NCI-H1436 (cell line): ENCODE results near the gene KDM4B.

Experiments used
- DNase-seq: peaks from one replicate; lab custom pipeline; 2025; lab: John Stamatoyannopoulos, UW

The KDM4B gene

DNA sequence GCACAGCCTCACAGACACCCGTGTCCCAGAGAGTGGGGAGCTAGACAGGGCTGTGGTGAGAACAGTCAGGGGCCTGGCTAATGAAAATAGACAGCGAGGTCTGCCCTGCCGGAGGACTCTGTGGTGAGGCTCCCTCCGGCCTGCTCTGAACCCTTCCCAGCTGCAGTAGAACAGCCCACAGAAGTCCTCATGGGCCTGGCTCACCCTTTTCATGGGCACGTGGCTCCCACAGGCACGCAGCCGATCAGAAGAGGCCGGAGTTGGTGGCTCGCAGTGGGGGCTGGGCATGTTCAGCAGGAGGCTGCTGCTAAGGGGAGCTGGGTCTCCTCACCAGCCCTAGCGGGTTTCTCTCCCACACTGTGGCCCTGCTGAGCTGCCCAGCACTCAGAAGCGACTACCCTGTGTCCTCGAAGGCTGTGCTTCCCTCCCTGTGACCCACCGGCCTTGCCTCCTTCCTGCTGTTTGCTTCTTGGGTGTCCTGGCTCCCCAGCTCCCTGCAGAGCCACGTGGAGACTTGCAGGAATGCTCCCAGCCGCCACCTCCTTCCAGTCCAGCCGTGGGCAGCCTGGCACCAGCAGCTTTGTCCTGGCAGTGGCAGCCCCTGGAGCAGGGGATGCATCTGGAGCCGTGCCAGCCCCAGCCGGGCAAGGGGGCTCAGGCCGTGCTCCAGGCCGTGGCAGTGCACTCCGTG, 138.7 kb downstream of the KDM4B start:
- no peak for DNase-seq

DNA sequence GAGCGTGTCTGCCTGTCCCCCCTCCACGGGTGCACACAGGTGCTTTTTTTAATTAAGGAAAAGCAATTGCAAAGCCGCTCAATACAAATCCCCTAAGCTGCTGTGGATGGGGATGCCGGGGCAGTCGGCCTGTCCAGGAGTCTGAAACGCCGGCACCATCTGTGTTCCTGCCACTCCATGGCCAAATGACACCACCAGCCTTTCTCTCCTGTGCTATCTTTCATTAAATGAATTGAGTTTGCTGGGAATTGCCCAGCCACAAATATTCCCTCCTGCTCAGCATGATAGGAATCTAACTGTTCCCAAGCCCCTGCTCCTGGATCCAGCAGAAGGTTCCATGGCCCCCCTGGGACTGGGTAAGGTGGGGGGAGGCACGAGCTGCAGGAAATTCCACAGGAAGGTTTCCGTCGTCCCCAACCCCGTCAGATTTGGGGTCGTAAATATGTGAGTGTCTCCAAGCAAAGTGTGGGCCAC, 139.2 kb downstream of the KDM4B start:
- DNase-seq, result no peak

- no peak for DNase-seq
These were observed 140.0 kb downstream of the KDM4B start for GRCh38 chr19:5108866-5109265.

DNA sequence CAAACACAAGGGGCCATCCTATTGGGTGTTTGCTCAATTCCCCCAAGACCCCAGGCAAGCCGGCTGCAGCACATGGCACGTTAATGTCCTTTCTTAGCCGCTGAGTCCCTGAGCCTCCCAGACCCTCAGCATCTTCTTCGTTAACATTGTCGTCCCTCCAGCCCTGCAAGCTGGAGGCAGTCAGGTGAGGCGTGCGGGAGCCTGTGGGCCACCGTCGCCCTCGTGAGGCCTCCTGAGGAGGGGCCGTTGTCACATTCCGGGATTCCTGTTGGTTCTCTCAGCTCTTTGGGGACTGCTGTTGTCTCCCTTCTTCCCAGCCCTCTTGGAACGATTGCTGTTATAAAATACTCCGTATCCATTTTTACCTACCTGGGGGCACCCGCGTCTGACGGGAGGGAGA, 140.6 kb downstream of the KDM4B start:
- DNase-seq, result no peak

DNA sequence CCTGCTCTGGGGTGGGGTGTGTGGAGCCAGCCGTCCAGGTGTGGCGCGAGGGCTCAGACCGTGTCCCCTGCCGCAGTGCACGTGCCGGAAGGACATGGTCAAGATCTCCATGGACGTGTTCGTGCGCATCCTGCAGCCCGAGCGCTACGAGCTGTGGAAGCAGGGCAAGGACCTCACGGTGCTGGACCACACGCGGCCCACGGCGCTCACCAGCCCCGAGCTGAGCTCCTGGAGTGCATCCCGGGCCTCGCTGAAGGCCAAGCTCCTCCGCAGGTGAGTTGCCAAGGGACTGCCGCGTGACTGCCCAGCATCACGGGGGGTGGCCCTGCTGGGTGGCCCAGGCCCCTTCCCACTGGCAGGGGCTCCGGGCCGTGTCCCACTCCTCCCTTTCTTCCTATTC, 141.6 kb downstream of the KDM4B start:
- no peak for DNase-seq

DNA sequence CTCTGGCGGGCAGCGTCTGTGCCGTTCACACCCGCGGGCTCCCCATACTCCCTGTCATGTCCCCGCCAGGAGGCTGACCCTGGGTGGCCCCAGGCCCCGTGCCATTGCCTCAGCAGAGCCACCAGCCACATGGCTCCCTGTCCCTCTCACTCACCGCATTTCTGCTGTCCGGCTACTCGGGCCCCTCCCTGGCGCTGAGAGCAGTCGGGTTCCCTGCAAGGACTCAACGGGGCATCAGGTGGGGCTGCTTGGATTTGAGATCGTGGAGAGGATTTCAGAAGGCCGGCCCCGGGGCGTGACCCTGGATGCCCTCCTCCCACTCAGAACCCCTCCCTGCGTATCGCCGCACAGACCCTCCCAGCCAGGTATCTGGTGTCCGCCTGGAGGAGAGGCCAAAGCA, 142.1 kb downstream of the KDM4B start:
- no peak for DNase-seq

- no peak for DNase-seq
These were observed 143.3 kb downstream of the KDM4B start for GRCh38 chr19:5112175-5112574.

- DNase-seq, result no peak
These were observed 144.0 kb downstream of the KDM4B start for GRCh38 chr19:5112681-5113575.

DNA sequence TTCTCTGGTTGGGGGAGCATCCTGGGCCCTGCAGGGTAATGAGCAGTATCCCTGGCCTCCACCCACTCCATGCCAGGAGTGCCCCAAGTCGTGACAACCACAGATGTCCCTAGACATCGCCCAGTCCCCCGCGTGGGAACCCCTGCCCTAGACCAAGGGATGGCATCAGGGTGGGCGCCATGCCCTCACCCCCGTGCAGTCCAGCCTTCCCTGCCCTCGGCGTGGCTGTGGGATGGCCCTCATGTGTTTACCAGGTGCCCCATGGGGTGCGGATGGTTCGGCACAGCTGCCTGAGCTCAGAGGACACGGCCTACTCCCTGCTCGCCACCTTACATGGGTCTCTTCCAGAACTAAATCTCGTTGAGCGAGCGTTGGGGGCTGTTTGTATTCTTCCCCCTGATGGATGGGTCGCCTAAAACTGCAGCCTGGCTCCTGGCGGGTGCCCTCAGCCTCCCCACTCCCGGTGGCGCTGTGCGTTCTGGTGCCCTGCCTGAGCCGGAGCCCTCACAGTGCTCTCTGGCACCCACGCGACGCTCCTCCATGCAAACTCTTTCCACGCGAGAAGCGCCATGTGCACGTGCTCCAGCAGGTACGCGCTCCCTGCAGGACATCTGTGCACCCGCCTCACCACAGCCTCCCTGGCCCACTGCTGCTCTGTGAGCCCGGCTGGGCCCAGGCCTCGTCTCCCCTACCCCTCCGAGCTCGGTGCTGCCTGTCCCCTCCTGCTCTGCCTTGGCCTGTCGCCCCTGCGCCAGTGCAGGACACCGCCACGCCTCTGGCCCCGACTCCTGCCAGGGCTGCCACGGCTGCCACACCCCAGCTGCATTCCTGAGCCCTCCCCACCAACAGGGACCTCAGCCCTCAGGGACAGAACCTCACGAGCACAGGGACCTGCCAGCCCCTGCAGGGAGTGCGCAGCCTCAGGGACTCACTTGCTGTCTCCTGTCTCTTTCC, 145.0 kb downstream of the KDM4B start:
- DNase-seq, result no peak

- DNase-seq, result no peak
These were observed 145.8 kb downstream of the KDM4B start for GRCh38 chr19:5114727-5115126.

- DNase-seq, result no peak
These were observed 146.4 kb downstream of the KDM4B start for GRCh38 chr19:5115351-5115750.

GRCh38 chr19:5115771-5116202, 146.9 kb downstream of the KDM4B start:
- DNase-seq, result no peak

DNA sequence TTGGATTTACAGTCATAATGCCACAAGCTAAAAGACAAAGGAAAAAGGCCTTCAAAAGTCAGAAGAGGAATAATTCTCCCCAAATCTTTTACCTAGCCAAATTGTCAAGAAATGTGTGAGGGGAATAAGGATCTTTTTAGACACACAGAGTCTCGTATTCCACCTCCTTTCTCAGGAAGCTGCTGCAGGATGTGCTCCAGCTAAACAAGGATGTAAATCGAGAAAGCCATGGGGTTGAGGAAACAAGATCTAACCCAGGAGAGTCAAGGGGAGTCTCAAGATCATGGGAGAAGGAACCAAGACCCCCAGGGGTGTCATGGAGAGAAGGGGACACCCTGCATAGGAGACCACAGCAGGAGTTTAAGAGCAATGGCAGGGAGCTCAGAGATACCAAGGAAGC, 147.4 kb downstream of the KDM4B start:
- no peak for DNase-seq

DNA sequence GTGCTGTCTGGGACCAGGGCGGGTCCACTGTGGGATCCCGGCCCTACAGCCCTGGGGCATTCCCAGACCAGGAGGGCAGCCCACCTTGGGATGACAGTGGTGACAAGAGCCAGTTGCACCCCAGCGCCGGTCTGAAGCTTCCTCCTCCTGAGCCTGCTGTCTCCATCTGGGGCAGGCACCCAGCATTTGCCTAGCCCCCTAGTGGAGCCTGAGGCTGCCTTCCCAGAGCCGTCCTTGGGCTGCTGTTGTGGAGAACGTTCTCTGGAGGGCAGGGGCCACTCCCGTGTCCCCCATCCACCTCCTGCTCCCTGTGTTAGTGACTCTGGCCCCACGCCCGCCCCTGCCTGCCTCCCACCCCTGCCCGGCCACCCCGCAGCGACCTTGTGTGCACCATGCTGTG, 148.5 kb downstream of the KDM4B start:
- no peak for DNase-seq

DNA sequence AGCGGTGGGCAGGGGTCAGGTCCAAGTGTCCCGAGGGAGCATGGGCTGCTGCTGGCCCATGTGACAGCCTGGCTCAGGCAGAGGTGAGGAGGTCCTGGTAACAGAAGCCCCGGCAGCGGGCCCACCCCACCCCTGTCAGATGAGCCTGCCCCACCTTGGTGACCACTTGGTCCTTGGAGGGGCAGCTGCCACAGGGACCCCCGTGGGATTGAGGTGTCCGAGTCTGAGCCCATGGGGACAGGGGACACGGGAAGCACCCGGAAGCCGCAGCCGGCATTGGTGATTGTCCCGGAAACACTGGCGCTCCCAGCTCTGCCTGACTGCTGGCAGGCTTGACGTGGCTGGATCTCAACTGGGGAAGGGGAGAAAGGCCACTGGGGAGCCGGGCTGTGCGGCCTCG, 149.1 kb downstream of the KDM4B start:
- DNase-seq, result no peak

DNA sequence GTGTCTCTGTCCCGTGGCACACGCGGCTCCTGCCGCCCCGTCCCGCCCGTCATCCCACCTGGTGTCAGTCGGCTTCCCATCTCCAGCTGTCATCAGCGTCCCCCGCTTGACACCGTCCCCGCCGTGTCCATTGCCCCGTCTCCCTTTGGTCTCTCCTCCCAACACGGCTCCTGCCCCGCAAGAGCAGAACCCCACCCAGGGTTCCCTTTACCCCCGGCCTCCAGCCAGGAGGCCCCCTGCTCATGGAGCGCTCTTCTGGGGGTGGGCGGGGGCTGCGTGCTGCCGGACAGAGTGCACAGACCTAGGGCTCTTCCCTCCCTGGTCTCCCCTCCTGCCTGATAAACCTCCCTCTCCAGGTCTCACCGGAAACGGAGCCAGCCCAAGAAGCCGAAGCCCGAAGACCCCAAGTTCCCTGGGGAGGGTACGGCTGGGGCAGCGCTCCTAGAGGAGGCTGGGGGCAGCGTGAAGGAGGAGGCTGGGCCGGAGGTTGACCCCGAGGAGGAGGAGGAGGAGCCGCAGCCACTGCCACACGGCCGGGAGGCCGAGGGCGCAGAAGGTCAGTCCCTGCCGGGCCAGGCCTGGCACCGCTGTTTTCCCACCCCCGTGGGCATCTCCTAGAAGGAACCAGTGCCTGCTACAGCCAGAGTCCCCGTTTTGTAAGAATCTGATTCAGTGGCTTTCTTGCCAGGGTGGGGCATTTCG, 150.5 kb downstream of the KDM4B start:
- no peak for DNase-seq

- no peak for DNase-seq
These were observed 151.4 kb downstream of the KDM4B start for GRCh38 chr19:5120321-5120720.

GRCh38 chr19:5120833-5121232, 151.9 kb downstream of the KDM4B start:
- DNase-seq, result no peak

- no peak for DNase-seq
These were observed 152.6 kb downstream of the KDM4B start for GRCh38 chr19:5121266-5122120.

DNA sequence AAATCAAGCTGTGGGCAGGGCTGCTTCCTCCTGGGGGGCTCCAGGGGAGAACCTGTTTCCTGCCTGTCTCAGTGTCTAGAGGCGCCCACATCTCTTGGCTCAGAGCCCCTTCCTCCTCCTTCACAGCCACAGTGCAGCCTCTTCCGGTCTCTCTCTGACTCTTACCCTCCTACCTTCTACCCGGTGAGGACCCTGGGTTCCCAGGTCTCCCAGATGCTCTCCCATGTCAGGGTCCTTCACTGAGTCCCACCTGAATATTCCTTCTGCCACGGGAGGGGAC, 153.1 kb downstream of the KDM4B start:
- DNase-seq, result no peak
